ENCODE results near the gene KDM2B. TPM values are rescaled to one million over a fixed set of nuclear protein-coding genes. Genes with fewer than 3 reads are reported as not detected.

KDM2B gene
- total and polyA plus RNA-seq, 2 of the 8 experiments (the other 6 are each of a cell fraction or from before 2014, with no cell fraction given): 111 to 162 TPM

DNA sequence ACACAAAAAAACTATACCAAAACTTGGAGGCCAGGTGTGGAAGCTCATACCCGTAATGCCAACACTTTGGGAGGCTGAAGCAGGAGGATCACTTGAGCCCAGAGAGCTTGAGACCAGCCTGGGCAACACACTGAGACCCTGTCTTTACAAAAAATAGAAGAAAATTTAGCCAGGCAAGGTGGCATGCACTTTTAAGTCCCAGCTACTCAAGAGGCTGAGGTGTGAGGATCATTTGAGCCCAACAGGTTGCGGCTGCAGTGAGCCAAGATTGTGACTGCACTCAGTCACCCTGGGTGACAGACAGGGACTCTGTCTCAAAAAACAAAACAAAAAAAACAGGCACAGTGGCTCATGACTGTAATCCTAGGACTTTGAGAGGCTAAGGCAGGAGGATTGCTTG lies 105.5 kb downstream of the KDM2B start:
- H2BK5ac ChIP-seq (ENCODE audit: low read depth, low read length): no peak overlapping the region
- H3K18ac ChIP-seq (ENCODE audit: extremely low read depth, low read length): no peak overlapping the region
- POLR2A ChIA-PET (ENCODE audit: partially characterized antibody): interaction anchor here (0.7 kb wide), 1 partner anchor 103 kb away, joined by 3 read pairs; no protein-coding TSS in a partner anchor

More for the DNA sequence above, 105.5 kb downstream of the KDM2B start:
- Histone ChIP-seq H3K27ac (ENCODE audit: low read depth, low read length) (no peak overlapping the region), H3K27me3 (replicated peaks in 1 of 4; ENCODE audit: control insufficient read depth in 3 of 4, extremely low read depth in 1 of 4, insufficient read depth in 3 of 4, low read length in 3 of 4) (no peaks in the 10 kb centered on the region), H3K4me1 (replicated peaks in 1 of 4; ENCODE audit: control insufficient read depth in 3 of 4, insufficient read depth in 4 of 4, low read length in 3 of 4) (peaks cover 0 to 3% (median 2%) of the 10 kb centered on the region in 4 experiments; a peak in 1 of 7 replicates), H3K9ac (replicated peaks in 1 of 4; ENCODE audit: extremely low read depth in 1 of 4, low read depth in 3 of 4, low read length in 3 of 4) (no peak overlapping the region), H3K9me3 (ENCODE audit: insufficient read depth in 2 of 2, low read depth in 1 of 2, low read length in 1 of 2) (no peaks in the 10 kb centered on the region), H3K79me2 (ENCODE audit: control insufficient read depth in 1 of 2, insufficient read depth in 2 of 2, low read length in 2 of 2) (peaks cover 0 to 11% of the 10 kb centered on the region in 2 experiments; a peak in 1 of 4 replicates), H2BK120ac (replicated peaks; ENCODE audit: low read depth, low read length) (no peak overlapping the region), H3K14ac (ENCODE audit: insufficient read length) (no peak overlapping the region), H3K4me3 (ENCODE audit: extremely low read depth in 1 of 4, insufficient read depth in 2 of 4, low read depth in 3 of 4, low read length in 4 of 4) (no peak overlapping the region), H4K20me1 (replicated peaks in 1 of 2; ENCODE audit: control insufficient read depth in 1 of 2, insufficient read depth in 2 of 2, low read length in 2 of 2) (peaks cover 0 to 9% of the 10 kb centered on the region in 2 experiments), H2BK15ac (ENCODE audit: low read length) (no peak overlapping the region), H4K91ac (replicated peaks; ENCODE audit: insufficient read length, low read length) (no peak overlapping the region), H3K56ac (replicated peaks; ENCODE audit: insufficient read length, low read depth, low read length) (no peak overlapping the region), H4K5ac (ENCODE audit: insufficient read length, low read depth, low read length) (no peak overlapping the region), H2AK5ac (ENCODE audit: low read depth, low read length) (no peak overlapping the region), H3K4me2 (ENCODE audit: insufficient read depth in 1 of 2, low read depth in 2 of 2, low read length in 2 of 2) (no peak overlapping the region), H2AFZ (ENCODE audit: low read length) (no peak overlapping the region), H3K4ac (replicated peaks; ENCODE audit: insufficient read length, low read depth, low read length) (no peak overlapping the region), H3K23ac (ENCODE audit: insufficient read length) (no peak overlapping the region), H4K8ac (ENCODE audit: extremely low read depth, insufficient read depth, low read length) (no peak overlapping the region), H3K23me2 (ENCODE audit: low read depth, low read length) (no peaks in the 10 kb centered on the region), H2BK20ac (ENCODE audit: low read length) (no peak overlapping the region), H2BK12ac (ENCODE audit: low read depth, low read length) (no peak overlapping the region), H3K79me1 (ENCODE audit: low read depth, low read length) (peaks cover 11% of the 10 kb centered on the region), H3K36me3 (ENCODE audit: control insufficient read depth in 2 of 4, insufficient read depth in 4 of 4, low read length in 3 of 4) (no peaks in the 10 kb centered on the region)
- CTCF ChIA-PET (ENCODE audit: partially characterized antibody): interaction anchor here (0.7 kb wide), 1 partner anchor 793 kb away, joined by 3 read pairs; no protein-coding TSS in a partner anchor
- 97% methylated on average over 2 of the region's 2 CpGs; no CpG with 5 or more reads in 1 of the 2 experiments for WGBS, 2 experiments (ENCODE audit: extremely low coverage in 1 of 2, insufficient coverage in 1 of 2, insufficient read length in 1 of 2, insufficient replicate concordance in 2 of 2, low coverage in 1 of 2, low lambda C conversion rate in 2 of 2, missing lambda C conversion rate in 1 of 2)
- DNase-seq (ENCODE audit: low read depth in 1 of 2, low spot score in 2 of 2) (no peak), FAIRE-seq (no peak)
- TF ChIP-seq CREB1 (IDR thresholded peaks at IDR 0.05): no peak
- no peak for TF ChIP-seq BACH1 (IDR thresholded peaks at IDR 0.05; ENCODE audit: low read length)
- TF ChIP-seq CHD2 (IDR thresholded peaks at IDR 0.05; ENCODE audit: low read length): no peak
- no peak for TF ChIP-seq PHF8 (conservative IDR thresholded peaks at IDR 0.05; ENCODE audit: low read depth, low read length)
- TF ChIP-seq SIX5 (IDR thresholded peaks at IDR 0.05; ENCODE audit: low read depth, low read length): no peak
